GM10847 (cell line): ENCODE results near the gene PYGL.

Source experiments
- POLR2A ChIP-seq: IDR thresholded peaks from 2 replicates; pipeline ENCODE4 v1.6.1; 2011; ENCODE audit not compliant: insufficient read length; ENCODE audit errors: extremely low read depth

Gene PYGL

GRCh38 chr14:50937800-50938199 lies 6.5 kb downstream of the PYGL start:
- no peak for TF ChIP-seq POLR2A

- TF ChIP-seq POLR2A = no peak
Measured at GRCh38 chr14:50937325-50937724, 7.0 kb downstream of the PYGL start.

GRCh38 chr14:50936882-50937281 lies 7.4 kb downstream of the PYGL start:
- no peak for TF ChIP-seq POLR2A

- no peak for TF ChIP-seq POLR2A
Measured at GRCh38 chr14:50936016-50936340, 8.3 kb downstream of the PYGL start.

GRCh38 chr14:50935126-50936015 lies 8.9 kb downstream of the PYGL start:
- TF ChIP-seq POLR2A = no peak

GRCh38 chr14:50932592-50933495 lies 11.4 kb downstream of the PYGL start:
- TF ChIP-seq POLR2A = no peak

GRCh38 chr14:50932156-50932555 lies 12.1 kb downstream of the PYGL start:
- TF ChIP-seq POLR2A = no peak

GRCh38 chr14:50931559-50931958 lies 12.7 kb downstream of the PYGL start:
- TF ChIP-seq POLR2A = no peak

- TF ChIP-seq POLR2A = no peak
Measured at GRCh38 chr14:50929506-50929905, 14.8 kb downstream of the PYGL start.

GRCh38 chr14:50928002-50928635 lies 16.2 kb downstream of the PYGL start:
- TF ChIP-seq POLR2A = no peak

- TF ChIP-seq POLR2A = no peak
Measured at GRCh38 chr14:50926851-50927386, 17.4 kb downstream of the PYGL start.

GRCh38 chr14:50924843-50925242 lies 19.4 kb downstream of the PYGL start:
- no peak for TF ChIP-seq POLR2A

- no peak for TF ChIP-seq POLR2A
Measured at GRCh38 chr14:50924236-50924635, 20.0 kb downstream of the PYGL start.

GRCh38 chr14:50922803-50923202 lies 21.5 kb downstream of the PYGL start:
- no peak for TF ChIP-seq POLR2A

- no peak for TF ChIP-seq POLR2A
Measured at GRCh38 chr14:50920482-50921230, 23.6 kb downstream of the PYGL start.
